ENCODE measurements around the gene SUSD2. TPM values are rescaled to one million over a fixed set of nuclear protein-coding genes. Genes with fewer than 3 reads are reported as not detected.

The SUSD2 gene
- total RNA-seq, 4 donors from 2014 or later: 3.3 to 10.0 (median 4.2) TPM

GRCh38 chr22:24190159-24190540 lies 8.9 kb downstream of the SUSD2 start:
- H3K4me1 ChIP-seq: peaks cover 8 to 20% (median 18%) of the 10 kb centered on the region in 4 donors
- H3K27me3 ChIP-seq: no peaks in the 10 kb centered on the region
- H3K9me3 ChIP-seq: no peaks in the 10 kb centered on the region
- peaks cover 0 to 11% (median 0%) of the 10 kb centered on the region in 4 donors for H3K36me3 ChIP-seq
- no peak for DNase-seq (ENCODE audit: extremely low spot score)
- intact Hi-C loops (cut with DNase I): loop anchor here (2.0 kb wide), 1 partner anchor 57 kb away; no protein-coding TSS in a partner anchor
- TF ChIP-seq, protein P1, sequence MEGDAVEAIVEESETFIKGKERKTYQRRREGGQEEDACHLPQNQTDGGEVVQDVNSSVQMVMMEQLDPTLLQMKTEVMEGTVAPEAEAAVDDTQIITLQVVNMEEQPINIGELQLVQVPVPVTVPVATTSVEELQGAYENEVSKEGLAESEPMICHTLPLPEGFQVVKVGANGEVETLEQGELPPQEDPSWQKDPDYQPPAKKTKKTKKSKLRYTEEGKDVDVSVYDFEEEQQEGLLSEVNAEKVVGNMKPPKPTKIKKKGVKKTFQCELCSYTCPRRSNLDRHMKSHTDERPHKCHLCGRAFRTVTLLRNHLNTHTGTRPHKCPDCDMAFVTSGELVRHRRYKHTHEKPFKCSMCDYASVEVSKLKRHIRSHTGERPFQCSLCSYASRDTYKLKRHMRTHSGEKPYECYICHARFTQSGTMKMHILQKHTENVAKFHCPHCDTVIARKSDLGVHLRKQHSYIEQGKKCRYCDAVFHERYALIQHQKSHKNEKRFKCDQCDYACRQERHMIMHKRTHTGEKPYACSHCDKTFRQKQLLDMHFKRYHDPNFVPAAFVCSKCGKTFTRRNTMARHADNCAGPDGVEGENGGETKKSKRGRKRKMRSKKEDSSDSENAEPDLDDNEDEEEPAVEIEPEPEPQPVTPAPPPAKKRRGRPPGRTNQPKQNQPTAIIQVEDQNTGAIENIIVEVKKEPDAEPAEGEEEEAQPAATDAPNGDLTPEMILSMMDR (IDR thresholded peaks at IDR 0.05): no peak
- TF ChIP-seq EP300 (IDR thresholded peaks at IDR 0.05) (no peak), POLR2AphosphoS5 (IDR thresholded peaks at IDR 0.05) (no peak), POLR2A (IDR thresholded peaks at IDR 0.05; ENCODE audit: low read depth) (no peak)
- H3K4me3 ChIP-seq: no peak overlapping the region
- no peak overlapping the region for H3K27ac ChIP-seq (replicated peaks in 1 of 4)
- 92% methylated on average over 2 of the region's 14 CpGs for WGBS

DNA sequence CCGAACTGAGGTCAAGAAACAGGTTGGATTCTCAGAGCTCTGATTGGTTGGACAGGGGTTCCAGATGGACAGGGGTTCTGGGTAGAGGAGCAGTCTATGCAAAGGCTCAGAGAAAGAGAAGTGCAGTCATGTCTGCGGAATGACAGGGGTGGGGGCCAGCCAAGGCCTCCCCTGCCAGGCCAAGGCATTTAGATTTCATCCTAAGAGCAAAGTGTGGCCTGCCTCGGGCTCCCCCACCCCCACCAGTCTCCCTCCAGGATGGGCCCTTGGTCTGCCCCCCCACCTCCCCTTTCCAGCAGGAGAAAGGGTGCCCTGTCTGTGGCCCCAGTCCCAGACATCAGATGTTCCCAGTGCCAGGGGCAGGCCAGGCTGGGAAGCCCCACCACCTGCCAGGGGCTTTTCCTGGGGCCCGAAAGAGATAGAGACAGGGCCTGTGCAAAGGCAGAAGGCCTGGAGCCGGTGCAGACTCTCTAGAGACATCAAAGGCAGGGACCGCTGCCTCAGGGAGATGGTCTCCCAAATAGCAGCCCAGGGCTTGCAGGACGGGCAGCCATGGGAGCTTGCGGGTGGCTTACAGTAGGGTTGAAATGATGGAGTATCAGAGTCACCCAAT lies 9.4 kb downstream of the SUSD2 start:
- TF ChIP-seq POLR2A (IDR thresholded peaks at IDR 0.05; ENCODE audit: low read depth) (no peak), EP300 (IDR thresholded peaks at IDR 0.05) (no peak), POLR2AphosphoS5 (IDR thresholded peaks at IDR 0.05) (no peak)
- TF ChIP-seq, protein P1 (IDR thresholded peaks at IDR 0.05): no peak
- H3K27me3 ChIP-seq: no peaks in the 10 kb centered on the region
- no peak overlapping the region for H3K27ac ChIP-seq (replicated peaks in 1 of 4)
- peaks cover 8 to 20% (median 18%) of the 10 kb centered on the region in 4 donors for H3K4me1 ChIP-seq
- peaks cover 0 to 11% (median 0%) of the 10 kb centered on the region in 4 donors for H3K36me3 ChIP-seq
- H3K4me3 ChIP-seq: no peak overlapping the region
- no peaks in the 10 kb centered on the region for H3K9me3 ChIP-seq
- DNase-seq (ENCODE audit: extremely low spot score): no peak
- intact Hi-C loops (cut with DNase I): loop anchor here (2.0 kb wide), 1 partner anchor 56 kb away; no protein-coding TSS in a partner anchor
- WGBS: 94% methylated on average over 8 of the region's 8 CpGs

- TF ChIP-seq, protein P1 (IDR thresholded peaks at IDR 0.05): no peak
- TF ChIP-seq POLR2A (IDR thresholded peaks at IDR 0.05; ENCODE audit: low read depth) (no peak), POLR2AphosphoS5 (IDR thresholded peaks at IDR 0.05) (no peak), EP300 (IDR thresholded peaks at IDR 0.05) (no peak)
- 91% methylated on average over 7 of the region's 12 CpGs for WGBS
- DNase-seq (ENCODE audit: extremely low spot score): no peak
- intact Hi-C loops (cut with DNase I): loop anchor here (2.0 kb wide), 1 partner anchor 55 kb away; no protein-coding TSS in a partner anchor
- peaks cover 0 to 6% (median 0%) of the 10 kb centered on the region in 4 donors for H3K36me3 ChIP-seq
- H3K4me1 ChIP-seq: peaks cover 8 to 20% (median 18%) of the 10 kb centered on the region in 4 donors
- H3K9me3 ChIP-seq: no peaks in the 10 kb centered on the region
- no peaks in the 10 kb centered on the region for H3K27me3 ChIP-seq
- H3K27ac ChIP-seq (replicated peaks in 1 of 4): no peak overlapping the region
- no peak overlapping the region for H3K4me3 ChIP-seq
Measured at GRCh38 chr22:24191381-24191841, 10.1 kb downstream of the SUSD2 start.

DNA sequence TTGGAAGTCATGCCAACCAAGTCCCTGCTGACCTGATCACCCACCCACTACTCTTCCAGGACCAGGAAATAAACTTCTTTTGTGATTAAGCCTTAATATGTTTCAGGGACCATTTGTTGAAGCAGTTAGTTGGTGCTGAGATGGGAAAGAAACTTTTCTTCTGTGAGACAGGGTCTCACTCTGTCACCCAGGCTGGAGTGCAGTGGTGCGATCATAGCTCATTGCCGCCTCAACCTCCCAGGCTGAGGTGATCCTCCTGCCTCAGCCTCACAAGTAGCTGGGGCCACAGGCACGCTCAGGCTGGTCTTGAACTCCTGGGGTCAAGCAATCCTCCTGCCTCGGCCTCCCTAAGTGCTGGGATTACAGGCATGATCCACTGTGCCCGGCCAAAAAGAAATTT lies 10.6 kb downstream of the SUSD2 start:
- no peaks in the 10 kb centered on the region for H3K27me3 ChIP-seq
- TF ChIP-seq EP300 (IDR thresholded peaks at IDR 0.05) (no peak), POLR2AphosphoS5 (IDR thresholded peaks at IDR 0.05) (no peak), POLR2A (IDR thresholded peaks at IDR 0.05; ENCODE audit: low read depth) (no peak)
- TF ChIP-seq, protein P1 (IDR thresholded peaks at IDR 0.05): no peak
- no peak overlapping the region for H3K27ac ChIP-seq (replicated peaks in 1 of 4)
- H3K4me1 ChIP-seq: peaks cover 8 to 20% (median 18%) of the 10 kb centered on the region in 4 donors
- no peak for DNase-seq (ENCODE audit: extremely low spot score)
- H3K4me3 ChIP-seq: no peak overlapping the region
- intact Hi-C loops (cut with DNase I): loop anchor here (2.0 kb wide), 1 partner anchor 55 kb away; no protein-coding TSS in a partner anchor
- peaks cover 0 to 2% (median 0%) of the 10 kb centered on the region in 4 donors for H3K36me3 ChIP-seq
- WGBS: 80% methylated on average over 1 of the region's 5 CpGs
- H3K9me3 ChIP-seq: no peaks in the 10 kb centered on the region
